ENCODE measurements around the gene LILRB1.
"Not testable (repeated sequence)": the region's sequence is repeated elsewhere in the genome, so short reads cannot be mapped to it uniquely, and the experiment has no call there.

LILRB1 gene

DNA sequence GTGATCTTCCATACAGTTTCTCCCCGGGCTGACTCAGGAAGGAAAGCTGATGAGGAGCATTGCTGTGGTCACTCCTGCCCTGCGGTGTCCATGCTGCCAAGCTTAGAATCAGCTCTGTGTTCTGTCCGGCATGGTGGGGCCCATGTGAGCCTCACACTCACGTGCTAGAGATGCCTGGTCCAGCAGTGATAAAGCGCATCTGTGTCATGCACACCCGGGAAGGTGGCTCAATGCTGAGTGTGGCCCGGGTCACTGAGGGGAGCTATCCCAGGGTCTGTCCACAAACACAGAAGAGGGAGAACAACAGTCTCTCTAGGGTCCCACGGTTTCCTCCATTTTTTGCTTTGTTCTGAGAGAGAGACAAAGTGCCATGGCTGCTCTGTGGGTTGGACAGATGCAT lies 3.5 kb upstream of the LILRB1 start:
- H3K4me3 ChIP-seq (ENCODE audit: control insufficient read depth, low read depth, low read length) = no peak overlapping the region
- DNase-seq (ENCODE audit: low read depth) = no peak
- TF ChIP-seq, protein P1, sequence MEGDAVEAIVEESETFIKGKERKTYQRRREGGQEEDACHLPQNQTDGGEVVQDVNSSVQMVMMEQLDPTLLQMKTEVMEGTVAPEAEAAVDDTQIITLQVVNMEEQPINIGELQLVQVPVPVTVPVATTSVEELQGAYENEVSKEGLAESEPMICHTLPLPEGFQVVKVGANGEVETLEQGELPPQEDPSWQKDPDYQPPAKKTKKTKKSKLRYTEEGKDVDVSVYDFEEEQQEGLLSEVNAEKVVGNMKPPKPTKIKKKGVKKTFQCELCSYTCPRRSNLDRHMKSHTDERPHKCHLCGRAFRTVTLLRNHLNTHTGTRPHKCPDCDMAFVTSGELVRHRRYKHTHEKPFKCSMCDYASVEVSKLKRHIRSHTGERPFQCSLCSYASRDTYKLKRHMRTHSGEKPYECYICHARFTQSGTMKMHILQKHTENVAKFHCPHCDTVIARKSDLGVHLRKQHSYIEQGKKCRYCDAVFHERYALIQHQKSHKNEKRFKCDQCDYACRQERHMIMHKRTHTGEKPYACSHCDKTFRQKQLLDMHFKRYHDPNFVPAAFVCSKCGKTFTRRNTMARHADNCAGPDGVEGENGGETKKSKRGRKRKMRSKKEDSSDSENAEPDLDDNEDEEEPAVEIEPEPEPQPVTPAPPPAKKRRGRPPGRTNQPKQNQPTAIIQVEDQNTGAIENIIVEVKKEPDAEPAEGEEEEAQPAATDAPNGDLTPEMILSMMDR (conservative IDR thresholded peaks at IDR 0.05; ENCODE audit: control insufficient read depth, insufficient read depth, low read depth, low read length) = no peak

DNA sequence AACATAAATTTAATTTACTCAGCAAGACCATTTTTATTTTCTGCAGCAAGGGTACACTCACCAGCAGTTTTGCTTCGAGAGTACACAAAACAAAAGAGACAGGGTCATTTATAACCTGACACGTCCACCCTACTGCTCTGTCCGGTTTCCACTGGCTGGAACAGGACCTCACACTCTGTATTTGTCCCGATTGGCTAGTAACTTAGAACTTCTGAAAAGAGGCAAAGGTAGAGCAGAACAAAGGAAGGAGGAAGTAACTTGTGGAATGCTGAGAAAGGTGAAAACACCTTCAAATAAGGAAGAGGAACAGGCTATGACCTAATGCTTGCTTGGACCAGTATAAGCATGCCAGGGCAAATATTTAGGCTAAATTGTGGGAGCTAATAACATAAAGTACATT lies 2.4 kb upstream of the LILRB1 start:
- DNase-seq (ENCODE audit: low read depth); H3K4me3 ChIP-seq (ENCODE audit: control insufficient read depth, low read depth, low read length): not testable (repeated sequence)

DNA sequence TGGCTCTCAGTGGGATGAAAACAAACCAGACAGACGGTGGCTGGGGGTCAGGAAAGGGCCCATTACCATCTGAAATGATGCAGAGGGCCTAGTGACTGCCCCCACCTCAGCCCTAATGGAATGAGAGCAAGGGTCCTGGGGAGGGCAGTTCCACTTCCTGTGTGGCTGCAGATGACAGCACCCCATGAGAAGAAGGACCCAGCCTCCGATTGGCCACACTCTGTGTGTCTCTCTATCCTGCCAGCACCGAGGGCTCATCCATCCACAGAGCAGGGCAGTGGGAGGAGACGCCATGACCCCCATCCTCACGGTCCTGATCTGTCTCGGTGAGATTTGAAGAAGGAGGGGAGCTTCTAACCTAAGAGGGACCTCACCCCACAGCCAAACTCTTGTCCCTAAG lies 498 bp downstream of the LILRB1 start:
- no peak overlapping the region for H3K4me3 ChIP-seq (ENCODE audit: control insufficient read depth, low read depth, low read length)
- TF ChIP-seq, protein P1 (conservative IDR thresholded peaks at IDR 0.05; ENCODE audit: control insufficient read depth, insufficient read depth, low read depth, low read length) = no peak
- DNase-seq (ENCODE audit: low read depth) = no peak

DNA sequence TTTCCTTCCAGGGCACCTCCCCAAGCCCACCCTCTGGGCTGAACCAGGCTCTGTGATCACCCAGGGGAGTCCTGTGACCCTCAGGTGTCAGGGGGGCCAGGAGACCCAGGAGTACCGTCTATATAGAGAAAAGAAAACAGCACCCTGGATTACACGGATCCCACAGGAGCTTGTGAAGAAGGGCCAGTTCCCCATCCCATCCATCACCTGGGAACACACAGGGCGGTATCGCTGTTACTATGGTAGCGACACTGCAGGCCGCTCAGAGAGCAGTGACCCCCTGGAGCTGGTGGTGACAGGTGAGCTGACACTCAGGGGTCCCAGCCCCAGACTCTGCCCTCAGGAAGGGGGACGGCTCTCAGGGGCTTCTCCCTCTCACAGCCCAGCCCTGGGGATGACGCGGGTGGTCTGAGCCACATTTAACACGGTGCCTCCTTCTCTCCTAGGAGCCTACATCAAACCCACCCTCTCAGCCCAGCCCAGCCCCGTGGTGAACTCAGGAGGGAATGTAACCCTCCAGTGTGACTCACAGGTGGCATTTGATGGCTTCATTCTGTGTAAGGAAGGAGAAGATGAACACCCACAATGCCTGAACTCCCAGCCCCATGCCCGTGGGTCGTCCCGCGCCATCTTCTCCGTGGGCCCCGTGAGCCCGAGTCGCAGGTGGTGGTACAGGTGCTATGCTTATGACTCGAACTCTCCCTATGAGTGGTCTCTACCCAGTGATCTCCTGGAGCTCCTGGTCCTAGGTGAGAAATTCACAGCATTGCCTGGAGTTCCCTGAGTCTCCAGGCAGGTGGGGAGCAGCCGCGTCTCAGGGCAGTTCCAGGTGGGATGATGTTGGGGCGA lies 1.4 kb downstream of the LILRB1 start:
- H3K4me3 ChIP-seq (ENCODE audit: control insufficient read depth, low read depth, low read length); DNase-seq (ENCODE audit: low read depth): not testable (repeated sequence)

DNA sequence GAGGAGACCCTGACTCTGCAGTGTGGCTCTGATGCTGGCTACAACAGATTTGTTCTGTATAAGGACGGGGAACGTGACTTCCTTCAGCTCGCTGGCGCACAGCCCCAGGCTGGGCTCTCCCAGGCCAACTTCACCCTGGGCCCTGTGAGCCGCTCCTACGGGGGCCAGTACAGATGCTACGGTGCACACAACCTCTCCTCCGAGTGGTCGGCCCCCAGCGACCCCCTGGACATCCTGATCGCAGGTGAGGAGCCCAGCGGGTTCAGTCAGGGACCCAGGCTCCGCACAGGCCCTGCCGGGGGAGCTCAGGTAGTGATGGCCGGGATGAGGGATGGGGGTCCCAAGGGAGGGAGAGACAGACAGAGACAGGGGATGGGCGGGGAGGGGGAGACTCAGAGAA lies 2.2 kb downstream of the LILRB1 start:
- DNase-seq (ENCODE audit: low read depth); H3K4me3 ChIP-seq (ENCODE audit: control insufficient read depth, low read depth, low read length): not testable (repeated sequence)

DNA sequence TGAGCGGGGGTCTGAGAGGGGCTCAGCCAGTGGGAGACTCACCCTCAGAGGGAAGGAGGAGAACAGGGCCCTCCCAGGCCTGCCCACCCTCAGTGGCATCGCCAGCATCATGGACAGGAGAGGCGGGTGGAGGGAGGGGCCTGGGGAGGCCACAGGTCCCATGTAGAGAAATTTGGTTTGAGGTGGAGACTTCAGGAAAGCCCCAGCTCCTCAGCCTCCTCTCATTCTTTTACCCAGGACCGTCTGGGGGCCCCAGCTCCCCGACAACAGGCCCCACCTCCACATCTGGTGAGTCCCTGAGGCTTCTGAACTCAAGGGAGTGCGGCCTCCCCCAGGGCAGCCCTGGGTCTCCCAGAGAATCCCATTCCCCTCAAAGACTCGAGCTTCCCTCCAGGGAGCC lies 3.1 kb downstream of the LILRB1 start:
- DNase-seq (ENCODE audit: low read depth) = no peak
- H3K4me3 ChIP-seq (ENCODE audit: control insufficient read depth, low read depth, low read length) = no peak overlapping the region
- TF ChIP-seq, protein P1 (conservative IDR thresholded peaks at IDR 0.05; ENCODE audit: control insufficient read depth, insufficient read depth, low read depth, low read length) = no peak

DNA sequence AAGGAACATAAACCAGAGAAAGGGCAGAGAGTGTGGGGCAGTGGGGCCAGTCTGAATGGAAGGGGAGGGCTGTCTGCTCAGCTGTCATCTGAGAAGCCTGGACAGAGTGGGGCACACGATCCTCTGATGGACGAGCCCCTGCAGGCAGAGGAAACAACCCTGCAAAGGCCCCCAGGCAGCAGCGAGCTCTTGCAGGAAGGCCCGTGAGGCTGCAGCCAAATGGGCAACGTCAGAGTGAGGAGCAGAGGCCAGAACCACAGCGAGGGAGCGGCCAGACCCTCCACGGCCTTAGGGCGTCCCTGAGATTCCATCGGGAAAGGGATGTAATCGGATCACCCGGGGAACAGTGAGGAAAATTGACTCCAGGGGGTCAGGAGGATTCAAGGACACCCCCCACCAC lies 5.8 kb downstream of the LILRB1 start:
- H3K4me3 ChIP-seq (ENCODE audit: control insufficient read depth, low read depth, low read length); DNase-seq (ENCODE audit: low read depth): not testable (repeated sequence)

DNA sequence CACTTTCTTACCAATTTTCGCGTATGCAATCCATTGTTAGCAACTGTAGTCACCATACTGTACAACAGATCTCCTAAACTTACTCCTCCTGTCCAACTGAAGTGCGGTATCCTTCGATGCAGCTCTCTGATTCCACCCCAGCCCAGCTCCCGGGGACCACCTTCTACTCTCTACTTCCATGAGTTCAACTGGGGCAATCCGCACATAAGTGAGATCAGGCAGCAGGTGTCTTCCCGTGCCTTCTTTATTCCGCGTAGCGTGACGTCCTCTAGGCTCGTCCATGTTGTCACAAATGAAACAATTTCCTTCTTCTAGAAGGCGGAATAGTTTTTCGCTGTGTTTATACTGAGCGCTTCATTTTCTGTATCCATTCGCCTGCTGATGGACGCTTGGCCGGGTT lies 8.4 kb downstream of the LILRB1 start:
- TF ChIP-seq, protein P1 (conservative IDR thresholded peaks at IDR 0.05; ENCODE audit: control insufficient read depth, insufficient read depth, low read depth, low read length) = no peak
- H3K4me3 ChIP-seq (ENCODE audit: control insufficient read depth, low read depth, low read length) = no peak overlapping the region
- no peak for DNase-seq (ENCODE audit: low read depth)

DNA sequence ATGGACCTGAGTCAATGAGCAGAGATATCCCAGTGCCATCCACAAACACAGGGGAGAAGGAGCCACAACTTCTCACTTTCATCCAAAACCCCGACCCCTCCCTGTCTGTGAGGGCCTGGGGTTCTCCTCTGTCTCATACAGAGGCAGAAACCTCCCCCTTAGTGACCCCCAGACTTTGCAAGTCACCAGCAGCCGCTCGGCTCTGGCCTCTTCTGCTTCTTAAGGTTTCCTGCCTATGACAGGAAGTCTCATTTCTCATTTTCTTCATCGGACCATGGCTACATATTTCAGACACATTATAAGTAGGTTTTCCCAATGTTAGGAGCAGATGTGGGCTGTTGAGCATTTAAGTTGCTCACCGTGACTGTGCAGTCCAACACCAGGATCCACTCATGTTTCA lies 12.7 kb downstream of the LILRB1 start:
- H3K4me3 ChIP-seq (ENCODE audit: control insufficient read depth, low read depth, low read length); DNase-seq (ENCODE audit: low read depth): not testable (repeated sequence)

DNA sequence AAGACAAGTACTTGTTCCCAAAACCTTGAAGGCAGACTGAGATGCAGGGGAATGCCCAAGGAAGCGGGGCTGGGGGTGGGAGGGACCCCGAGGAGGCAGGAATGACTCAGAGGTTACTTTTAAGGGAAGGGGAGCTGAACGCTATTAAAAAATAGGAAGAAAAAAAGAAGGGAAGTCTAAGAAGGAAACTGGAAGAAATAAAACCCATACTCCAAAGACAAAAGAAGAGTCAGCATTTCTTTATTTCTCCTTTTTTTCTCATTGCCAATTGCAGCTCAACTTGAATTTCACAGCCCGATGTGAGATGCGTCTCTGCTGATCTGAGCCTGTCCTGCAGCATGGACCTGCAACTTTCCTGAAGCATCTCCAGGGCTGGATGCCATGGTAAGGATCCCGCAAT lies 13.3 kb downstream of the LILRB1 start:
- not testable (repeated sequence) for DNase-seq (ENCODE audit: low read depth)

More for the DNA sequence above, 13.3 kb downstream of the LILRB1 start:
- not testable (repeated sequence) for H3K4me3 ChIP-seq (ENCODE audit: control insufficient read depth, low read depth, low read length)

All from fibroblast of mammary gland (primary cell).